Heart left ventricle (tissue), 13 donors: ENCODE data around the gene LBHD1.

ENCODE experiments used
- POLR2A ChIP-seq, 2 donors: fragments of 450-650 bp; IDR thresholded peaks; one replicate each; pipeline ENCODE4 v1.6.1; 2017; ENCODE audit warnings: antibody characterized with exemption in 2 of 2, mild to moderate bottlenecking in 2 of 2, moderate library complexity in 2 of 2
- TF ChIP-seq, protein P1 (sequence below), 12 donors: fragments of 200-600 bp; sonication (generic) in 4 of 12; IDR thresholded peaks; one replicate each; pipeline versions ENCODE4 v1.5.0 to v1.8.0; 2018 to 2022; ENCODE audit warnings: antibody characterized with exemption in 12 of 12, mild to moderate bottlenecking in 5 of 12
- donor health status: ischemic (EF 13 %, LVEDD 7.1; RV severe dilation, severe dysfunction).
- donor health status: DM: no; HTN: yes; CAD: no.
- donor health status: DM: no; HTN: no; CAD: no.
- donor health status: ischemic (EF 25% LVEDD 6.9; RV normal size, moderate dysfunction).
- donor health status: ischemic (EF 25% LVEDD 5.7; RV mildly dilated, moderate dysfunction).
- donor health status: ischemic (EF 35%, LVEDD 5.7; RV mildly dilated, moderate dysfunction).
- donor health status: nonischemic (EF 11% LVEDD 7.7; RV severe dilation, severe dysfunction).
- donor health status: DM: yes; HTN: yes; CAD: no.
- donor health status: PGD.
- donor health status: ischemic (EF 29% LVEDD 5.4; RV normal size, mild dysfunction).
- donor health status: nonischemic (EF 23%, LVEDD 6.1; RV moderate dilation, normal function).

- TF ChIP-seq, protein P1, sequence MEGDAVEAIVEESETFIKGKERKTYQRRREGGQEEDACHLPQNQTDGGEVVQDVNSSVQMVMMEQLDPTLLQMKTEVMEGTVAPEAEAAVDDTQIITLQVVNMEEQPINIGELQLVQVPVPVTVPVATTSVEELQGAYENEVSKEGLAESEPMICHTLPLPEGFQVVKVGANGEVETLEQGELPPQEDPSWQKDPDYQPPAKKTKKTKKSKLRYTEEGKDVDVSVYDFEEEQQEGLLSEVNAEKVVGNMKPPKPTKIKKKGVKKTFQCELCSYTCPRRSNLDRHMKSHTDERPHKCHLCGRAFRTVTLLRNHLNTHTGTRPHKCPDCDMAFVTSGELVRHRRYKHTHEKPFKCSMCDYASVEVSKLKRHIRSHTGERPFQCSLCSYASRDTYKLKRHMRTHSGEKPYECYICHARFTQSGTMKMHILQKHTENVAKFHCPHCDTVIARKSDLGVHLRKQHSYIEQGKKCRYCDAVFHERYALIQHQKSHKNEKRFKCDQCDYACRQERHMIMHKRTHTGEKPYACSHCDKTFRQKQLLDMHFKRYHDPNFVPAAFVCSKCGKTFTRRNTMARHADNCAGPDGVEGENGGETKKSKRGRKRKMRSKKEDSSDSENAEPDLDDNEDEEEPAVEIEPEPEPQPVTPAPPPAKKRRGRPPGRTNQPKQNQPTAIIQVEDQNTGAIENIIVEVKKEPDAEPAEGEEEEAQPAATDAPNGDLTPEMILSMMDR (IDR thresholded peaks at IDR 0.05), result no peak
- no peak for TF ChIP-seq POLR2A (IDR thresholded peaks at IDR 0.05)
Observed at GRCh38 chr11:62654297-62654696, 17.8 kb downstream of the LBHD1 start.
